Transverse colon (tissue), 4 donors: ENCODE data around the gene HOXD11.

Source experiments
- EP300 ChIP-seq: sonication (generic); formaldehyde crosslinking; IDR thresholded peaks from one replicate; pipeline ENCODE4 v1.6.1; 2017; ENCODE audit warnings: antibody characterized with exemption, low read depth
- POLR2AphosphoS5 ChIP-seq, 3 donors: sonication (generic); formaldehyde crosslinking; IDR thresholded peaks; one replicate each; pipeline ENCODE4 v1.6.1; 2016; ENCODE audit warnings: antibody characterized with exemption in 3 of 3
- TF ChIP-seq, protein P1 (sequence below), 5 experiments: fragments of 200-600 bp in 3 of 5; fragments of 450-650 bp in 2 of 5; sonication (generic) in 3 of 5; IDR thresholded peaks; 1 replicate in 2 of 5; 2 replicates in 3 of 5; pipeline ENCODE4 v1.5.1; 2016 to 2017; ENCODE audit warnings: antibody characterized with exemption in 5 of 5, inconsistent platforms in 3 of 5, mild to moderate bottlenecking in 2 of 5, moderate library complexity in 1 of 5

GRCh38 chr2:176094349-176094748 is 12.7 kb upstream of the HOXD11 start:
- TF ChIP-seq, protein P1, sequence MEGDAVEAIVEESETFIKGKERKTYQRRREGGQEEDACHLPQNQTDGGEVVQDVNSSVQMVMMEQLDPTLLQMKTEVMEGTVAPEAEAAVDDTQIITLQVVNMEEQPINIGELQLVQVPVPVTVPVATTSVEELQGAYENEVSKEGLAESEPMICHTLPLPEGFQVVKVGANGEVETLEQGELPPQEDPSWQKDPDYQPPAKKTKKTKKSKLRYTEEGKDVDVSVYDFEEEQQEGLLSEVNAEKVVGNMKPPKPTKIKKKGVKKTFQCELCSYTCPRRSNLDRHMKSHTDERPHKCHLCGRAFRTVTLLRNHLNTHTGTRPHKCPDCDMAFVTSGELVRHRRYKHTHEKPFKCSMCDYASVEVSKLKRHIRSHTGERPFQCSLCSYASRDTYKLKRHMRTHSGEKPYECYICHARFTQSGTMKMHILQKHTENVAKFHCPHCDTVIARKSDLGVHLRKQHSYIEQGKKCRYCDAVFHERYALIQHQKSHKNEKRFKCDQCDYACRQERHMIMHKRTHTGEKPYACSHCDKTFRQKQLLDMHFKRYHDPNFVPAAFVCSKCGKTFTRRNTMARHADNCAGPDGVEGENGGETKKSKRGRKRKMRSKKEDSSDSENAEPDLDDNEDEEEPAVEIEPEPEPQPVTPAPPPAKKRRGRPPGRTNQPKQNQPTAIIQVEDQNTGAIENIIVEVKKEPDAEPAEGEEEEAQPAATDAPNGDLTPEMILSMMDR (IDR thresholded peaks at IDR 0.05), result no peak
- TF ChIP-seq POLR2AphosphoS5 (IDR thresholded peaks at IDR 0.05) (no peak), EP300 (no peak)
